Activated naive CD4-positive, alpha-beta T cell treated with anti-CD3 and anti-CD28 coated beads, Interleukin-2, amount 50 U/mL, for 16 hours (primary cell): ENCODE measurements around the gene ARID5A.

Experiments
- DNase-seq: peaks from one replicate; pipeline ENCODE4 v3.0.0-alpha.2; 2020

The ARID5A gene

GRCh38 chr2:96507957-96508520 is 28.5 kb upstream of the ARID5A start:
- peak; percentile 92 for DNase-seq

GRCh38 chr2:96508521-96509113 is 27.9 kb upstream of the ARID5A start:
- DNase-seq: no peak

- DNase-seq: peak; percentile 60
Observed at GRCh38 chr2:96509114-96509846, 27.3 kb upstream of the ARID5A start.

- no peak for DNase-seq
Observed at GRCh38 chr2:96509847-96510230, 26.7 kb upstream of the ARID5A start.

GRCh38 chr2:96510931-96511595 is 25.5 kb upstream of the ARID5A start:
- DNase-seq: no peak

GRCh38 chr2:96511851-96512250 is 24.7 kb upstream of the ARID5A start:
- no peak for DNase-seq

- DNase-seq: no peak
Observed at GRCh38 chr2:96512341-96512740, 24.2 kb upstream of the ARID5A start.

- no peak for DNase-seq
Observed at GRCh38 chr2:96514521-96514920, 22.0 kb upstream of the ARID5A start.

GRCh38 chr2:96517079-96517478 is 19.5 kb upstream of the ARID5A start:
- DNase-seq: no peak

GRCh38 chr2:96520231-96520630 is 16.3 kb upstream of the ARID5A start:
- DNase-seq: no peak

GRCh38 chr2:96520697-96521096 is 15.9 kb upstream of the ARID5A start:
- DNase-seq: no peak

- DNase-seq: no peak
Observed at GRCh38 chr2:96521219-96521618, 15.3 kb upstream of the ARID5A start.

- no peak for DNase-seq
Observed at GRCh38 chr2:96522304-96523203, 14.0 kb upstream of the ARID5A start.

GRCh38 chr2:96523659-96524481 is 12.7 kb upstream of the ARID5A start:
- no peak for DNase-seq

GRCh38 chr2:96524482-96525210 is 11.9 kb upstream of the ARID5A start:
- no peak for DNase-seq

- no peak for DNase-seq
Observed at GRCh38 chr2:96525211-96525507, 11.4 kb upstream of the ARID5A start.

- DNase-seq: no peak
Observed at GRCh38 chr2:96526101-96526591, 10.4 kb upstream of the ARID5A start.

GRCh38 chr2:96526615-96527285 is 9.8 kb upstream of the ARID5A start:
- DNase-seq: no peak

- peak; percentile 59 for DNase-seq
Observed at GRCh38 chr2:96527286-96528005, 9.1 kb upstream of the ARID5A start.
